Right lobe of liver (tissue), 4 donors: ENCODE results near the gene C1QTNF6.

Experiments
- CTCF ChIP-seq, 4 donors: fragments of 200-600 bp in 3 of 4; fragments of 450-650 bp in 1 of 4; IDR thresholded peaks; one replicate each; pipeline versions ENCODE4 v1.5.1 to v1.8.0; 2016 to 2022; ENCODE audit warnings: antibody characterized with exemption in 4 of 4, mild to moderate bottlenecking in 2 of 4
- POLR2A ChIP-seq: fragments of 450-650 bp; IDR thresholded peaks from one replicate; pipeline ENCODE4 v1.6.1; 2017; ENCODE audit warnings: antibody characterized with exemption, mild to moderate bottlenecking
- donor health status: DM: no; HTN: no; CAD: no.
- donor health status: DM: no; HTN: no; CAD: no.
- donor health status: DM: no; HTN: yes; CAD: no.

DNA sequence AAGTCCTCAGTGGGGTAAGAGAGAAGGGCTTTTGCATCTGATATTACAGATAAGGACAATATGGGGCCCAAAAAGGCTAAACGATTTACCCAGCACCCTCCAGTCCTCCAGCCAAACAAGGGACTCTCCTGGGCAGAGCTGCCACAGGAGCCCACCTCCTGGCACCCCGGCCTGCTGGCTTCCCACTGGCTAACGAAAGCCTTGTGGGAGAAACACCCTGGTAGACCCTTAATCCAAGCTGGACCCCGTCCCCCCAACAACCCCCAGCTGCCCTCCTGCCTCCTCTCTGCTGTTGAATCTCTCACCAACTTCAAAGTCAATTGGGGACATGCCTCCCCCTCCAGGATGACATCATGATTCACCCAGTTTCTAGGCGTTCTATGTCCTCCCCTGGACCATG is 10.8 kb downstream of the C1QTNF6 start:
- TF ChIP-seq CTCF (IDR thresholded peaks at IDR 0.05) (no peak), POLR2A (no peak)
